Prostate gland (tissue), 2 donors: ENCODE measurements around the gene KRTAP4-9.

Experiments
- CTCF ChIP-seq, 4 experiments: fragments of 200-600 bp in 2 of 4; fragments of 450-650 bp in 2 of 4; sonication (generic) in 2 of 4; IDR thresholded peaks; 1 replicate in 3 of 4; 2 replicates in 1 of 4; pipeline ENCODE4 v1.5.1; 2016 to 2019; ENCODE audit warnings: antibody characterized with exemption in 4 of 4, mild to moderate bottlenecking in 2 of 4, moderate library complexity in 2 of 4
- POLR2A ChIP-seq: fragments of 450-650 bp; IDR thresholded peaks from one replicate; pipeline ENCODE4 v1.6.1; 2016; ENCODE audit warnings: antibody characterized with exemption, mild to moderate bottlenecking
- POLR2AphosphoS5 ChIP-seq: sonication (generic); formaldehyde crosslinking; IDR thresholded peaks from one replicate; pipeline ENCODE4 v1.6.1; 2017; ENCODE audit warnings: antibody characterized with exemption

GRCh38 chr17:41096055-41096454, 9.1 kb upstream of the KRTAP4-9 start:
- TF ChIP-seq CTCF (IDR thresholded peaks at IDR 0.05), result no peak
- no peak for TF ChIP-seq POLR2A
- no peak for TF ChIP-seq POLR2AphosphoS5
